GM13977 (cell line): ENCODE results near the gene PTPRO.

Source experiments
- DNase-seq: peaks from one replicate; pipeline ENCODE4 v3.0.0; 2012; ENCODE audit warnings: low spot score
- CTCF ChIP-seq: IDR thresholded peaks from 2 replicates; pipeline ENCODE4 v1.5.1; 2012; ENCODE audit warnings: mild to moderate bottlenecking, control low read depth; ENCODE audit not compliant: insufficient read depth; ENCODE audit errors: extremely low read depth, missing control alignments
- in situ Hi-C: fragments of 300-500 bp; cut with MboI; formaldehyde crosslinking; loops from one replicate; pipeline ENCODE4 v1.12.0; 2022; ENCODE audit warnings: low sequenced_read_pairs, low pct_unique_long_range_greater_than_20kb, mixed read lengths, inconsistent platforms; ENCODE audit not compliant: unreplicated experiment

The PTPRO gene

DNA sequence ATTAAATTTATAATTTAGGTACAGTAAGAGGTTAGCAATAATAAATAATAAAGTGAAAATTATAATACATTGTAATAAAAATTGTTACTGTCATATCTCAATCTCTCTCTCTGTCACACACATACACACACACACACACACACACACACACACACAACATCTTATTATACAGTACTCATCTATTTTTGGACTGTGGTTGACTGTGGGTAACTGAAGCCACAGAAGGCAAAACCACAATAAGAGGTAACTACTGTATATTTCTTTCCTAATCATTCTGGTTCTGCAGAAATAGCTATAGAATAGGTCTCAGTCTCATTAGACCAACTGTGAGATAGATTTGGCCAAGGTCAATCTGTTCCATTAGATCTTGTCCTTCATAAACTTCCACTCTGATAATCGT, 33.1 kb upstream of the PTPRO start:
- in situ Hi-C loops = no loop called here
- DNase-seq = no peak
- no peak for TF ChIP-seq CTCF

- in situ Hi-C loops = no loop called here
- TF ChIP-seq CTCF = no peak
- no peak for DNase-seq
Observed at GRCh38 chr12:15293731-15294130, 28.6 kb upstream of the PTPRO start.

DNA sequence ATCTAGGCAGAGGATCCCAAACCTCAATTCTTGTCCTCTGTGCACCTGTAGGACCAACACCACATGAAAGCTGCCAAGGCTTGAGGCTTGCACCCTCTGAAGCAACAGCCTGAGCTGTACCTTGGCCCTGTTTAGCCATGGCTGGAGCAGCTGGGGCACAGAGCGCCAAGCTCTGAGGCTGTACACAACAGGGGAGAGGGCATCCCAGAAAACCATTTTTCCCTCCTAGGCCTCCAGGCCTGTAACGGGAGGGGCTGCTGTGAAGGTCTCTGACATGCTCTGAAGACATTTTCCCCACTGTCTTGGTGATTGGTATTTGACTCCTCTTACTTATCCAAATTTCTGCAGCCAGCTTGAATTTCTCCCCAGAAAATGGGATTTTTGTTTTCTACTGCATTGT, 22.4 kb upstream of the PTPRO start:
- DNase-seq = no peak
- TF ChIP-seq CTCF = no peak
- in situ Hi-C loops = no loop called here

- TF ChIP-seq CTCF = no peak
- in situ Hi-C loops = no loop called here
- no peak for DNase-seq
Observed at GRCh38 chr12:15304296-15304695, 18.0 kb upstream of the PTPRO start.

GRCh38 chr12:15306605-15307004, 15.7 kb upstream of the PTPRO start:
- TF ChIP-seq CTCF = no peak
- in situ Hi-C loops = no loop called here
- no peak for DNase-seq

DNA sequence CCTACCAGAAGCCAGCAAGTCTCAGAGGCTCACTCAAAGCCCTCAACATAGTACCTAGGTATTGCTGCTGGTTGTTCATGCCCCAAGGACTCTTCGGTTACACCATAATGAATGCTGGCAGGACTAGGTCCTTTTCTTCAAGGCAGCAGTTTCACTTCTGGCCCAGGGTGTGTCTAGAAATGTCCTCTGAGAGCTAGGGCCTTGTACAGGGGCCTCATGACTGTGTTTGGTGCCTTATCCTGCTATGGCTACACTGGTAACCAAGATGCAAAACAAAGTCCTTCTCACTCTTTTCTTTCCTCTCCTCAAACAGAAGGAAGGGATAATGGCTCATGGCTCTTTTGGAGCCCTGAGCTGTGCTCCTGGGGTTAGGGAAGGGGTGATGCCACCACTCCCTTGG, 15.2 kb upstream of the PTPRO start:
- DNase-seq = no peak
- in situ Hi-C loops = no loop called here
- TF ChIP-seq CTCF = no peak

- in situ Hi-C loops = no loop called here
Observed at GRCh38 chr12:15318841-15319240, 3.5 kb upstream of the PTPRO start.

More at GRCh38 chr12:15318841-15319240, 3.5 kb upstream of the PTPRO start:
- DNase-seq = no peak
- TF ChIP-seq CTCF = no peak
